Muscle layer of colon (tissue), 2 donors: ENCODE results near the gene TMEM243.
"Not testable (repeated sequence)": the region's sequence is repeated elsewhere in the genome, so short reads cannot be mapped to it uniquely, and the experiment has no call there.

Source experiments
- H3K27ac ChIP-seq: one replicate; pipeline ENCODE4 v1.7.0; 2013; ENCODE audit warnings: low read depth, mild to moderate bottlenecking, low read length, moderate library complexity
- H3K27me3 ChIP-seq, 2 donors: one replicate each; pipeline ENCODE4 v1.7.0; 2013; ENCODE audit warnings: low read length in 2 of 2, mild to moderate bottlenecking in 2 of 2; ENCODE audit not compliant: insufficient read depth in 2 of 2, control insufficient read depth in 1 of 2
- H3K36me3 ChIP-seq: one replicate; pipeline ENCODE4 v1.7.0; 2013; ENCODE audit warnings: mild to moderate bottlenecking, low read length; ENCODE audit not compliant: insufficient read depth
- H3K4me1 ChIP-seq: one replicate; pipeline ENCODE4 v1.7.0; 2013; ENCODE audit warnings: mild to moderate bottlenecking, low read length; ENCODE audit not compliant: insufficient read depth
- H3K4me3 ChIP-seq, 2 donors: one replicate each; pipeline ENCODE4 v1.7.0; 2013; ENCODE audit warnings: low read length in 2 of 2, low read depth in 1 of 2, mild to moderate bottlenecking in 1 of 2, moderate library complexity in 1 of 2
- H3K9ac ChIP-seq: one replicate; pipeline ENCODE4 v1.7.0; 2013; ENCODE audit warnings: low read length
- H3K9me3 ChIP-seq: one replicate; pipeline ENCODE4 v1.7.0; 2013; ENCODE audit warnings: mild to moderate bottlenecking, low read length
- donor health status: abdominal sarcoma.
- donor health status: Adenocarcinoma of cecum.

TMEM243 gene

GRCh38 chr7:87209295-87209924 lies 10.1 kb downstream of the TMEM243 start:
- Histone ChIP-seq H3K9ac (no peak overlapping the region), H3K36me3 (no peaks in the 10 kb centered on the region), H3K27ac (no peak overlapping the region), H3K27me3 (no peaks in the 10 kb centered on the region), H3K9me3 (peaks cover 3% of the 10 kb centered on the region), H3K4me3 (no peak overlapping the region), H3K4me1 (peaks cover 9% of the 10 kb centered on the region)

- no peak overlapping the region for H3K27ac ChIP-seq
- H3K36me3 ChIP-seq: no peaks in the 10 kb centered on the region
- H3K9ac ChIP-seq: no peak overlapping the region
- H3K4me1 ChIP-seq: no peaks in the 10 kb centered on the region
- H3K27me3 ChIP-seq: no peaks in the 10 kb centered on the region
- peaks cover 3% of the 10 kb centered on the region for H3K9me3 ChIP-seq
- H3K4me3 ChIP-seq: no peak overlapping the region
These were observed 13.2 kb downstream of the TMEM243 start for GRCh38 chr7:87206361-87206760.

- not testable (repeated sequence) for H3K36me3 ChIP-seq, H3K27me3 ChIP-seq, H3K4me3 ChIP-seq, H3K27ac ChIP-seq, H3K9ac ChIP-seq, H3K4me1 ChIP-seq, H3K9me3 ChIP-seq
These were observed 13.8 kb downstream of the TMEM243 start for GRCh38 chr7:87205701-87206100.

- H3K36me3 ChIP-seq: no peaks in the 10 kb centered on the region
- H3K4me1 ChIP-seq: no peaks in the 10 kb centered on the region
- no peak overlapping the region for H3K27ac ChIP-seq
- H3K27me3 ChIP-seq: no peaks in the 10 kb centered on the region
- peaks cover 3% of the 10 kb centered on the region for H3K9me3 ChIP-seq
- no peak overlapping the region for H3K9ac ChIP-seq
- no peak overlapping the region for H3K4me3 ChIP-seq
These were observed 14.6 kb downstream of the TMEM243 start for GRCh38 chr7:87204933-87205332.

- H3K4me1 ChIP-seq, H3K9me3 ChIP-seq, H3K9ac ChIP-seq, H3K4me3 ChIP-seq, H3K27ac ChIP-seq, H3K36me3 ChIP-seq, H3K27me3 ChIP-seq: not testable (repeated sequence)
These were observed 15.6 kb downstream of the TMEM243 start for GRCh38 chr7:87203929-87204328.

GRCh38 chr7:87202705-87203104 lies 16.8 kb downstream of the TMEM243 start:
- Histone ChIP-seq H3K4me1 (no peaks in the 10 kb centered on the region), H3K27me3 (no peaks in the 10 kb centered on the region), H3K9ac (no peak overlapping the region), H3K27ac (no peak overlapping the region), H3K9me3 (peaks cover 3% of the 10 kb centered on the region), H3K4me3 (no peak overlapping the region), H3K36me3 (no peaks in the 10 kb centered on the region)

GRCh38 chr7:87202208-87202607 lies 17.3 kb downstream of the TMEM243 start:
- H3K9ac ChIP-seq: no peak overlapping the region
- peaks cover under 1% of the 10 kb centered on the region for H3K36me3 ChIP-seq

GRCh38 chr7:87199700-87200450 lies 19.7 kb downstream of the TMEM243 start:
- no peak overlapping the region for H3K27ac ChIP-seq
- H3K4me3 ChIP-seq: no peak overlapping the region
- H3K4me1 ChIP-seq: no peaks in the 10 kb centered on the region
- no peak overlapping the region for H3K9ac ChIP-seq
- H3K27me3 ChIP-seq: no peaks in the 10 kb centered on the region
- H3K9me3 ChIP-seq: no peaks in the 10 kb centered on the region
- H3K36me3 ChIP-seq: peaks cover 20% of the 10 kb centered on the region

More at GRCh38 chr7:87202208-87202607, 17.3 kb downstream of the TMEM243 start:
- peaks cover 3% of the 10 kb centered on the region for H3K9me3 ChIP-seq
- H3K27ac ChIP-seq: no peak overlapping the region
- no peaks in the 10 kb centered on the region for H3K27me3 ChIP-seq
- H3K4me3 ChIP-seq: no peak overlapping the region
- H3K4me1 ChIP-seq: no peaks in the 10 kb centered on the region

GRCh38 chr7:87199241-87199640 lies 20.3 kb downstream of the TMEM243 start:
- Histone ChIP-seq H3K4me1 (no peaks in the 10 kb centered on the region), H3K9ac (no peak overlapping the region), H3K9me3 (no peaks in the 10 kb centered on the region), H3K27ac (no peak overlapping the region), H3K27me3 (no peaks in the 10 kb centered on the region), H3K4me3 (no peak overlapping the region), H3K36me3 (peaks cover 26% of the 10 kb centered on the region)

GRCh38 chr7:87193912-87194311 lies 25.6 kb downstream of the TMEM243 start:
- H3K9me3 ChIP-seq: no peaks in the 10 kb centered on the region
- peaks cover 57% of the 10 kb centered on the region for H3K36me3 ChIP-seq
- H3K4me3 ChIP-seq: no peak overlapping the region
- H3K4me1 ChIP-seq: peaks cover 13% of the 10 kb centered on the region
- no peak overlapping the region for H3K9ac ChIP-seq
- no peak overlapping the region for H3K27ac ChIP-seq
- H3K27me3 ChIP-seq: no peaks in the 10 kb centered on the region

GRCh38 chr7:87192784-87193487 lies 26.6 kb downstream of the TMEM243 start:
- no peak overlapping the region for H3K4me3 ChIP-seq
- H3K9me3 ChIP-seq: no peaks in the 10 kb centered on the region
- H3K27me3 ChIP-seq: no peaks in the 10 kb centered on the region
- no peak overlapping the region for H3K9ac ChIP-seq
- peaks cover 61% of the 10 kb centered on the region for H3K36me3 ChIP-seq
- peaks cover 13% of the 10 kb centered on the region for H3K4me1 ChIP-seq
- H3K27ac ChIP-seq: no peak overlapping the region
